ENCODE results near the gene HMX1. TPM values are rescaled to one million over a fixed set of nuclear protein-coding genes. Genes with fewer than 3 reads are reported as not detected.

HMX1 gene
- polyA plus RNA-seq, 1 donor from 2014 or later: not detected

GRCh38 chr4:8853249-8853648 lies 18.4 kb downstream of the HMX1 start:
- Mint-ChIP-seq H3K36me3 (no peaks in the 10 kb centered on the region), H3K9me3 (peaks cover 0 to 4% (median 0%) of the 10 kb centered on the region in 3 donors), H3K27me3 (peaks cover 40% of the 10 kb centered on the region), H3K4me3 (no peak overlapping the region), H3K4me1 (peaks cover 0 to 7% (median 2%) of the 10 kb centered on the region in 3 donors), H3K27ac (no peak overlapping the region)

- H3K36me3 Mint-ChIP-seq: no peaks in the 10 kb centered on the region
- no peak overlapping the region for H3K27ac Mint-ChIP-seq
- no peak overlapping the region for H3K4me3 Mint-ChIP-seq
- peaks cover 0 to 4% (median 0%) of the 10 kb centered on the region in 3 donors for H3K9me3 Mint-ChIP-seq
- H3K4me1 Mint-ChIP-seq: peaks cover 0 to 7% (median 2%) of the 10 kb centered on the region in 3 donors
- H3K27me3 Mint-ChIP-seq: peaks cover 33% of the 10 kb centered on the region
These were observed 19.4 kb downstream of the HMX1 start for GRCh38 chr4:8852118-8852704.

- Mint-ChIP-seq H3K4me1 (peaks cover 0 to 7% (median under 1%) of the 10 kb centered on the region in 3 donors), H3K36me3 (peaks cover 3% of the 10 kb centered on the region), H3K9me3 (peaks cover 0 to 4% (median 0%) of the 10 kb centered on the region in 3 donors), H3K27ac (no peak overlapping the region), H3K4me3 (no peak overlapping the region), H3K27me3 (peaks cover 29% of the 10 kb centered on the region)
These were observed 20.1 kb downstream of the HMX1 start for GRCh38 chr4:8851321-8852117.

- peaks cover 0 to 2% (median 0%) of the 10 kb centered on the region in 3 donors for H3K4me1 Mint-ChIP-seq
- peaks cover 0 to 4% (median 0%) of the 10 kb centered on the region in 3 donors for H3K9me3 Mint-ChIP-seq
- H3K4me3 Mint-ChIP-seq: no peak overlapping the region
- peaks cover 3% of the 10 kb centered on the region for H3K36me3 Mint-ChIP-seq
- peaks cover 22% of the 10 kb centered on the region for H3K27me3 Mint-ChIP-seq
- H3K27ac Mint-ChIP-seq: no peak overlapping the region
These were observed 20.8 kb downstream of the HMX1 start for GRCh38 chr4:8850830-8851188.

- peaks cover 3% of the 10 kb centered on the region for H3K36me3 Mint-ChIP-seq
- H3K27me3 Mint-ChIP-seq: peaks cover 18% of the 10 kb centered on the region
- H3K27ac Mint-ChIP-seq: no peak overlapping the region
- peaks cover 0 to 4% (median 0%) of the 10 kb centered on the region in 3 donors for H3K9me3 Mint-ChIP-seq
- H3K4me3 Mint-ChIP-seq: no peak overlapping the region
- peaks cover 0 to 2% (median 0%) of the 10 kb centered on the region in 3 donors for H3K4me1 Mint-ChIP-seq
These were observed 21.4 kb downstream of the HMX1 start for GRCh38 chr4:8850074-8850829.

- peaks cover 3% of the 10 kb centered on the region for H3K36me3 Mint-ChIP-seq
- H3K27me3 Mint-ChIP-seq: peaks cover 11% of the 10 kb centered on the region
- peaks cover 0 to 6% (median 0%) of the 10 kb centered on the region in 3 donors for H3K9me3 Mint-ChIP-seq
- H3K4me1 Mint-ChIP-seq: peaks cover 0 to 2% (median 0%) of the 10 kb centered on the region in 3 donors
- no peak overlapping the region for H3K4me3 Mint-ChIP-seq
- no peak overlapping the region for H3K27ac Mint-ChIP-seq
These were observed 22.2 kb downstream of the HMX1 start for GRCh38 chr4:8849266-8850073.

GRCh38 chr4:8848507-8849265 lies 23.0 kb downstream of the HMX1 start:
- H3K9me3 Mint-ChIP-seq: peaks cover 0 to 8% (median 0%) of the 10 kb centered on the region in 3 donors
- peaks cover 3% of the 10 kb centered on the region for H3K36me3 Mint-ChIP-seq
- peaks cover 0 to 2% (median 0%) of the 10 kb centered on the region in 3 donors for H3K4me1 Mint-ChIP-seq
- peak overlapping the region in 1 of 4 donors; percentile 73 for H3K4me3 Mint-ChIP-seq
- peaks cover 10% of the 10 kb centered on the region for H3K27me3 Mint-ChIP-seq
- no peak overlapping the region for H3K27ac Mint-ChIP-seq

GRCh38 chr4:8847764-8848163 lies 23.9 kb downstream of the HMX1 start:
- Mint-ChIP-seq H3K36me3 (peaks cover 3% of the 10 kb centered on the region), H3K27ac (no peak overlapping the region), H3K4me3 (no peak overlapping the region), H3K27me3 (peaks cover 10% of the 10 kb centered on the region), H3K9me3 (peaks cover 0 to 6% (median 0%) of the 10 kb centered on the region in 3 donors), H3K4me1 (peaks cover 0 to 4% (median 0%) of the 10 kb centered on the region in 3 donors)

GRCh38 chr4:8847331-8847730 lies 24.3 kb downstream of the HMX1 start:
- no peak overlapping the region for H3K27ac Mint-ChIP-seq
- H3K4me3 Mint-ChIP-seq: no peak overlapping the region
- H3K9me3 Mint-ChIP-seq: peaks cover 0 to 5% (median 0%) of the 10 kb centered on the region in 3 donors
- peaks cover 10% of the 10 kb centered on the region for H3K27me3 Mint-ChIP-seq
- peaks cover 3% of the 10 kb centered on the region for H3K36me3 Mint-ChIP-seq
- H3K4me1 Mint-ChIP-seq: peaks cover 0 to 4% (median 0%) of the 10 kb centered on the region in 3 donors

- Mint-ChIP-seq H3K27me3 (peaks cover 10% of the 10 kb centered on the region), H3K36me3 (peaks cover 3% of the 10 kb centered on the region), H3K9me3 (peaks cover 0 to 5% (median 0%) of the 10 kb centered on the region in 3 donors), H3K4me1 (peaks cover 0 to 4% (median 0%) of the 10 kb centered on the region in 3 donors), H3K27ac (no peak overlapping the region), H3K4me3 (no peak overlapping the region)
These were observed 24.8 kb downstream of the HMX1 start for GRCh38 chr4:8846826-8847225.

GRCh38 chr4:8846046-8846720 lies 25.5 kb downstream of the HMX1 start:
- peaks cover 0 to 5% (median 0%) of the 10 kb centered on the region in 3 donors for H3K9me3 Mint-ChIP-seq
- no peak overlapping the region for H3K27ac Mint-ChIP-seq
- H3K4me1 Mint-ChIP-seq: peaks cover 0 to 4% (median 0%) of the 10 kb centered on the region in 3 donors
- peaks cover 3% of the 10 kb centered on the region for H3K36me3 Mint-ChIP-seq
- no peak overlapping the region for H3K4me3 Mint-ChIP-seq
- peaks cover 10% of the 10 kb centered on the region for H3K27me3 Mint-ChIP-seq

- no peak overlapping the region for H3K4me3 Mint-ChIP-seq
- peaks cover 7% of the 10 kb centered on the region for H3K27me3 Mint-ChIP-seq
- H3K27ac Mint-ChIP-seq: no peak overlapping the region
- H3K9me3 Mint-ChIP-seq: peaks cover 0 to 5% (median 0%) of the 10 kb centered on the region in 3 donors
- peaks cover 3% of the 10 kb centered on the region for H3K36me3 Mint-ChIP-seq
- peaks cover 0 to 4% (median 0%) of the 10 kb centered on the region in 3 donors for H3K4me1 Mint-ChIP-seq
These were observed 26.5 kb downstream of the HMX1 start for GRCh38 chr4:8844976-8845690.

GRCh38 chr4:8843597-8843996 lies 28.0 kb downstream of the HMX1 start:
- peaks cover 3% of the 10 kb centered on the region for H3K36me3 Mint-ChIP-seq
- H3K27ac Mint-ChIP-seq: no peak overlapping the region
- H3K27me3 Mint-ChIP-seq: peaks cover 3% of the 10 kb centered on the region

More at GRCh38 chr4:8843597-8843996, 28.0 kb downstream of the HMX1 start:
- H3K4me1 Mint-ChIP-seq: peaks cover 0 to 4% (median 0%) of the 10 kb centered on the region in 3 donors
- peaks cover 0 to 5% (median 0%) of the 10 kb centered on the region in 3 donors for H3K9me3 Mint-ChIP-seq
- H3K4me3 Mint-ChIP-seq: no peak overlapping the region

Data from IgD-negative memory B cell (primary cell).